Erythroblast (primary cell): Measurements from ENCODE around the gene LSAMP.

ENCODE experiments used
- GATA1 ChIP-seq: IDR thresholded peaks from 2 replicates; pipeline ENCODE4 v1.6.1; 2011; ENCODE audit warnings: low read depth, mild to moderate bottlenecking, control low read depth, low read length, moderate library complexity
- POLR2A ChIP-seq: IDR thresholded peaks from 2 replicates; pipeline ENCODE4 v1.6.1; 2011; ENCODE audit warnings: mild to moderate bottlenecking, low read length

- no peak for TF ChIP-seq POLR2A
- TF ChIP-seq GATA1 = no peak
Observed at GRCh38 chr3:116429479-116430269, 15.6 kb downstream of the LSAMP start.
